Gastrocnemius medialis (tissue), 4 donors: Measurements from ENCODE around the gene CTR9.

Experiments
- POLR2A ChIP-seq, 2 donors: fragments of 450-650 bp; IDR thresholded peaks; one replicate each; pipeline ENCODE4 v1.6.1; 2017; ENCODE audit warnings: antibody characterized with exemption in 2 of 2, mild to moderate bottlenecking in 2 of 2, moderate library complexity in 2 of 2
- TF ChIP-seq, protein P1 (sequence below), 5 experiments: fragments of 450-650 bp in 3 of 5; fragments of 200-600 bp in 2 of 5; sonication (generic) in 2 of 5; IDR thresholded peaks in 4 of 5; conservative IDR thresholded peaks in 1 of 5; 1 replicate in 4 of 5; 2 replicates in 1 of 5; pipeline ENCODE4 v1.5.1; 2016 to 2019; ENCODE audit warnings: antibody characterized with exemption in 5 of 5, mild to moderate bottlenecking in 3 of 5, moderate library complexity in 3 of 5

DNA sequence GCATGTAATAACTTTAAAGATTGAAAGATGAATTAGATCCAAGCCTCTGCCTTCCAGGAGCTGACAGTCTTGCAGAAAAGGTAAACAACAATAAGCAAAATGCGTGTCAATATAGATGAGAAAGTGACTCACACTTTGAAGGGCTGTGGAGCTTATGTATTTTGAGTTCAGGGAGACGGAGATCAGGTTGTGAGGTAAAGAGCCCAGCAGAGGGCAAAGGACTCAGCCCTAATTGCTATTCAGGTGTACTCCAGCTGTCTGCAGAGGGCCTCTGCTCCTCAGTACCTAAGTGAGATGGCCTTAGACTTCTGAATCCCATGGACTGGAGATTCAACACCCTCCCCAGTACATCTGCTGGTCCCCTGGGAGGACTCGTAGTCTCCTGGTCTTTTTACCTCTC is 22.9 kb upstream of the CTR9 start:
- TF ChIP-seq, protein P1, sequence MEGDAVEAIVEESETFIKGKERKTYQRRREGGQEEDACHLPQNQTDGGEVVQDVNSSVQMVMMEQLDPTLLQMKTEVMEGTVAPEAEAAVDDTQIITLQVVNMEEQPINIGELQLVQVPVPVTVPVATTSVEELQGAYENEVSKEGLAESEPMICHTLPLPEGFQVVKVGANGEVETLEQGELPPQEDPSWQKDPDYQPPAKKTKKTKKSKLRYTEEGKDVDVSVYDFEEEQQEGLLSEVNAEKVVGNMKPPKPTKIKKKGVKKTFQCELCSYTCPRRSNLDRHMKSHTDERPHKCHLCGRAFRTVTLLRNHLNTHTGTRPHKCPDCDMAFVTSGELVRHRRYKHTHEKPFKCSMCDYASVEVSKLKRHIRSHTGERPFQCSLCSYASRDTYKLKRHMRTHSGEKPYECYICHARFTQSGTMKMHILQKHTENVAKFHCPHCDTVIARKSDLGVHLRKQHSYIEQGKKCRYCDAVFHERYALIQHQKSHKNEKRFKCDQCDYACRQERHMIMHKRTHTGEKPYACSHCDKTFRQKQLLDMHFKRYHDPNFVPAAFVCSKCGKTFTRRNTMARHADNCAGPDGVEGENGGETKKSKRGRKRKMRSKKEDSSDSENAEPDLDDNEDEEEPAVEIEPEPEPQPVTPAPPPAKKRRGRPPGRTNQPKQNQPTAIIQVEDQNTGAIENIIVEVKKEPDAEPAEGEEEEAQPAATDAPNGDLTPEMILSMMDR (IDR thresholded peaks at IDR 0.05 in 4 of 5, conservative IDR thresholded peaks at IDR 0.05 in 1 of 5) = no peak
- no peak for TF ChIP-seq POLR2A (IDR thresholded peaks at IDR 0.05)
